GM20000 (cell line): ENCODE measurements around the gene DMD.

ENCODE experiments used
- DNase-seq: peaks from one replicate; pipeline ENCODE4 v3.0.0; 2012; ENCODE audit warnings: low spot score
- CTCF ChIP-seq: IDR thresholded peaks from 2 replicates; pipeline ENCODE4 v1.5.1; 2012; ENCODE audit warnings: mild to moderate bottlenecking, control low read depth; ENCODE audit errors: extremely low read depth, missing control alignments

Gene DMD

GRCh38 chrX:31225819-31226218, 1985.5 kb downstream of the DMD start:
- DNase-seq = no peak
- TF ChIP-seq CTCF = no peak

- no peak for TF ChIP-seq CTCF
- no peak for DNase-seq
Measured at GRCh38 chrX:31224381-31225012, 1986.9 kb downstream of the DMD start.

- TF ChIP-seq CTCF = no peak
Measured at GRCh38 chrX:31223817-31224216, 1987.5 kb downstream of the DMD start.

GRCh38 chrX:31222946-31223345, 1988.4 kb downstream of the DMD start:
- no peak for DNase-seq
- TF ChIP-seq CTCF = no peak

More at GRCh38 chrX:31223817-31224216, 1987.5 kb downstream of the DMD start:
- peak; percentile 5 for DNase-seq

- no peak for TF ChIP-seq CTCF
- DNase-seq = no peak
Measured at GRCh38 chrX:31219174-31219573, 1992.2 kb downstream of the DMD start.

GRCh38 chrX:31217084-31217483, 1994.3 kb downstream of the DMD start:
- no peak for TF ChIP-seq CTCF
- no peak for DNase-seq

GRCh38 chrX:31215277-31215815, 1996.0 kb downstream of the DMD start:
- TF ChIP-seq CTCF = no peak
- DNase-seq = no peak
